A673 (cell line): ENCODE data around the gene KIT. TPM values are rescaled to one million over a fixed set of nuclear protein-coding genes. Genes with fewer than 3 reads are reported as not detected.

Experiments
- BruUV-seq: library from RNA; stranded (reverse); fragments of 400-500 nt; replicated peaks from 2 replicates; lab custom pipeline; 2021; lab: Mats Ljungman, UMichigan
- CTCF ChIA-PET: fragments of 300-600 bp; sonication (Branson Sonifier 250); formaldehyde crosslinking; loops from one replicate; lab custom pipeline; 2022; ENCODE audit warnings: antibody characterized with exemption; lab: Charles Lee
- POLR2A ChIA-PET: fragments of 300-600 bp; sonication (Branson Sonifier 250); formaldehyde crosslinking; loops from one replicate; lab custom pipeline; 2022; ENCODE audit warnings: antibody characterized with exemption; ENCODE audit not compliant: low non-redundant PET; lab: Charles Lee
- DNase-seq: peaks from one replicate; pipeline ENCODE4 v3.0.0-alpha.2; 2015; ENCODE audit warnings: low spot score
- H3K27ac ChIP-seq: fragments of 200-600 bp; sonication (generic); 2 replicates; pipeline ENCODE4 v1.5.1; 2016; ENCODE audit warnings: mixed run types, low read depth, mild to moderate bottlenecking, mixed read lengths, antibody characterized with exemption, low read length; ENCODE audit not compliant: poor library complexity, severe bottlenecking
- H3K27me3 ChIP-seq: fragments of 200-600 bp; sonication (generic); replicated peaks from 2 replicates; pipeline ENCODE4 v1.6.1; 2017; ENCODE audit warnings: mixed run types, low read depth, mild to moderate bottlenecking, mixed read lengths, antibody characterized with exemption, low read length; ENCODE audit not compliant: insufficient read depth, poor library complexity
- H3K36me3 ChIP-seq: fragments of 200-600 bp; sonication (generic); 2 replicates; pipeline ENCODE4 v1.6.1; 2016; ENCODE audit warnings: mixed run types, mild to moderate bottlenecking, mixed read lengths, antibody characterized with exemption, low read length; ENCODE audit not compliant: insufficient read depth, poor library complexity, severe bottlenecking
- H3K4me1 ChIP-seq: fragments of 200-600 bp; sonication (generic); 2 replicates; pipeline ENCODE4 v1.6.1; 2017; ENCODE audit warnings: mixed run types, mild to moderate bottlenecking, mixed read lengths, antibody characterized with exemption, low read length; ENCODE audit not compliant: insufficient read depth, poor library complexity, severe bottlenecking
- H3K4me3 ChIP-seq: fragments of 200-600 bp; sonication (generic); 2 replicates; pipeline ENCODE4 v1.5.1; 2016; ENCODE audit warnings: low read depth, mixed run types, mild to moderate bottlenecking, mixed read lengths, low read length; ENCODE audit not compliant: poor library complexity, severe bottlenecking
- H3K9me3 ChIP-seq: fragments of 200-600 bp; sonication (generic); 2 replicates; pipeline ENCODE4 v1.6.1; 2016; ENCODE audit warnings: mixed run types, low read depth, mild to moderate bottlenecking, mixed read lengths, antibody characterized with exemption, low read length; ENCODE audit not compliant: poor library complexity, severe bottlenecking
- CTCF ChIP-seq: fragments of 300-800, 200-600 bp; sonication (generic); conservative IDR thresholded peaks from 2 replicates; pipeline ENCODE4 v1.5.1; 2017; ENCODE audit warnings: low read depth, mild to moderate bottlenecking, antibody characterized with exemption, low read length, moderate library complexity, mixed read lengths
- EZH2 ChIP-seq: fragments of 200-600 bp; sonication (generic); IDR thresholded peaks from 2 replicates; pipeline ENCODE4 v1.6.1; 2017; ENCODE audit warnings: borderline replicate concordance, low read depth, mild to moderate bottlenecking, mixed read lengths, antibody characterized with exemption, low read length; ENCODE audit not compliant: poor library complexity, severe bottlenecking
- intact Hi-C: fragments of 100-400 bp; cut with micrococcal nuclease; formaldehyde crosslinking; loops from one replicate; pipeline ENCODE4 v1.10.0; 2022; ENCODE audit not compliant: unreplicated experiment
- total RNA-seq: library from RNA; stranded (reverse); gene quantifications from 2 replicates; pipeline ENCODE4 v1.2.3, GENCODE V29; 2021

KIT gene
- total RNA-seq, 1 experiment from 2014 or later: 9.5 TPM

GRCh38 chr4:54716478-54717065 lies 58.8 kb downstream of the KIT start:
- intact Hi-C loops: no loop called here
- no peaks in the 10 kb centered on the region for H3K4me1 ChIP-seq
- H3K36me3 ChIP-seq: no peaks in the 10 kb centered on the region
- DNase-seq: no peak
- BruUV-seq: no TSS peak
- no peak overlapping the region for H3K27ac ChIP-seq
- POLR2A ChIA-PET: no interaction called here
- H3K4me3 ChIP-seq: no peak overlapping the region
- no peak for TF ChIP-seq CTCF
- TF ChIP-seq EZH2: no peak
- H3K9me3 ChIP-seq: no peaks in the 10 kb centered on the region
- no peaks in the 10 kb centered on the region for H3K27me3 ChIP-seq
- CTCF ChIA-PET: no interaction called here

GRCh38 chr4:54717694-54718093 lies 59.9 kb downstream of the KIT start:
- Histone ChIP-seq H3K27me3 (no peaks in the 10 kb centered on the region), H3K4me1 (no peaks in the 10 kb centered on the region), H3K4me3 (no peak overlapping the region), H3K9me3 (no peaks in the 10 kb centered on the region), H3K27ac (no peak overlapping the region), H3K36me3 (no peaks in the 10 kb centered on the region)
- ChIA-PET CTCF (no interaction called here), POLR2A (no interaction called here)
- DNase-seq: no peak
- TF ChIP-seq EZH2 (no peak), CTCF (no peak)
- intact Hi-C loops: no loop called here
- no TSS peak for BruUV-seq

- intact Hi-C loops: no loop called here
- Histone ChIP-seq H3K4me3 (no peak overlapping the region), H3K9me3 (no peaks in the 10 kb centered on the region), H3K4me1 (no peaks in the 10 kb centered on the region), H3K36me3 (no peaks in the 10 kb centered on the region), H3K27ac (no peak overlapping the region), H3K27me3 (no peaks in the 10 kb centered on the region)
- POLR2A ChIA-PET: no interaction called here
- no peak for TF ChIP-seq CTCF
- no peak for TF ChIP-seq EZH2
- no peak for DNase-seq
- CTCF ChIA-PET: no interaction called here
- BruUV-seq: no TSS peak
Measured at GRCh38 chr4:54719378-54719777, 61.6 kb downstream of the KIT start.
